ENCODE results near the gene GIT1.

- TF ChIP-seq POLR2A (conservative IDR thresholded peaks at IDR 0.05): no peak
- no peak for TF ChIP-seq CHD2 (IDR thresholded peaks at IDR 0.05; ENCODE audit: low read depth, low read length)
- no peak for TF ChIP-seq ZBTB8A (IDR thresholded peaks at IDR 0.05; ENCODE audit: partially characterized antibody)
- TF ChIP-seq TBL1XR1 (IDR thresholded peaks at IDR 0.05; ENCODE audit: low read length in 2 of 2): peak in 1 of 2 experiments; percentile 40; a peak in 1 of 4 replicates
- TF ChIP-seq PBX2 (CRISPR knock-in tag; IDR thresholded peaks at IDR 0.05; ENCODE audit: low read depth): no peak
- no peak for TF ChIP-seq PBX2 (tag; conservative IDR thresholded peaks at IDR 0.05; ENCODE audit: low read depth)
- peak; percentile 93 to 98 (median 95) for TF ChIP-seq CTCF (IDR thresholded peaks at IDR 0.05 in 2 of 3, conservative IDR thresholded peaks at IDR 0.05 in 1 of 3; ENCODE audit: insufficient read depth in 2 of 3, low read depth in 1 of 3, low read length in 3 of 3)
- no peak for TF ChIP-seq ARID1B (IDR thresholded peaks at IDR 0.05)
- no peak for TF ChIP-seq PRMT5 (CRISPR knock-in tag; IDR thresholded peaks at IDR 0.05)
- no peak for TF ChIP-seq PATZ1 (CRISPR knock-in tag; IDR thresholded peaks at IDR 0.05; ENCODE audit: borderline replicate concordance)
- no peak; the same call in 1 of the 2 replicates for TF ChIP-seq NCOR1 (IDR thresholded peaks at IDR 0.05)
Measured at GRCh38 chr17:29591737-29592608, 2.5 kb upstream of the GIT1 start.

All from K562 (cell line).